Measurements from ENCODE around the gene LTO1. TPM values are rescaled to one million over a fixed set of nuclear protein-coding genes. Genes with fewer than 3 reads are reported as not detected.

The LTO1 gene
- total and polyA plus RNA-seq, 2 of the 13 experiments (the other 11 are each of a cell fraction or from before 2014, with no cell fraction given) = 11.8 to 15.0 TPM

- Histone ChIP-seq H3K27ac (ENCODE audit: extremely low read length, insufficient read depth, low read length) (no peak overlapping the region), H3K79me2 (ENCODE audit: insufficient read depth, low read length) (no peaks in the 10 kb centered on the region), H3K9me3 (ENCODE audit: low read length) (no peaks in the 10 kb centered on the region), H3K4me3 (replicated peaks in 1 of 3; ENCODE audit: insufficient read depth in 1 of 3, low read depth in 2 of 3, low read length in 3 of 3) (no peak overlapping the region), H3K4me2 (ENCODE audit: low read depth, low read length) (no peak overlapping the region), H3K4me1 (ENCODE audit: insufficient read depth, low read length) (peaks cover 55% of the 10 kb centered on the region), H3K36me3 (replicated peaks in 1 of 2; ENCODE audit: control insufficient read depth in 1 of 2, insufficient read depth in 2 of 2, low read length in 2 of 2) (peaks cover 1 to 7% of the 10 kb centered on the region in 2 experiments; a peak in 2 of 5 replicates), H2AFZ (ENCODE audit: low read length) (no peak overlapping the region), H3K27me3 (ENCODE audit: control insufficient read depth in 1 of 2, insufficient read depth in 2 of 2, low read length in 2 of 2) (no peaks in the 10 kb centered on the region), H4K20me1 (ENCODE audit: insufficient read depth, low read length) (no peaks in the 10 kb centered on the region), H3K9ac (ENCODE audit: insufficient read depth, low read depth, low read length) (no peak overlapping the region)
- DNase-seq (ENCODE audit: low spot score) (no peak), ATAC-seq (no peak), FAIRE-seq (no peak)
- ChIA-PET POLR2A (interaction anchor here (8.9 kb wide), 1 partner anchor 9 kb away, joined by 128 read pairs; no protein-coding TSS in a partner anchor), CTCF (ENCODE audit: low intra/inter-chr PET ratio, low total read pairs) (no interaction called here)
- no TSS peak for BruUV-seq (replicated peaks)
- in situ Hi-C loops (cut with HindIII; ENCODE audit: extremely low pct_ligation_motif_present, low pct_unique_long_range_greater_than_20kb) (no loop called here), intact Hi-C loops (cut with micrococcal nuclease; ENCODE audit: unreplicated experiment) (no loop called here)
- WGBS (ENCODE audit: low lambda C conversion rate) = 87% methylated on average over 14 of the region's 14 CpGs
- TF ChIP-seq NCOR1 (IDR thresholded peaks at IDR 0.05; ENCODE audit: borderline replicate concordance, low read length) (no peak), XBP1 (CRISPR knock-in tag; IDR thresholded peaks at IDR 0.05) (no peak), AKAP8 (CRISPR knock-in tag; IDR thresholded peaks at IDR 0.05) (no peak), ZNF615 (CRISPR knock-in tag; IDR thresholded peaks at IDR 0.05; ENCODE audit: borderline replicate concordance) (no peak), SNAPC2 (CRISPR knock-in tag; IDR thresholded peaks at IDR 0.05) (no peak), ZBTB33 (CRISPR knock-in tag; IDR thresholded peaks at IDR 0.05) (no peak)
Observed at GRCh38 chr11:69666261-69666660, 8.9 kb downstream of the LTO1 start.

- DNase-seq (ENCODE audit: low spot score) = no peak
- Histone ChIP-seq H3K27me3 (ENCODE audit: control insufficient read depth in 1 of 2, insufficient read depth in 2 of 2, low read length in 2 of 2) (no peaks in the 10 kb centered on the region), H3K4me2 (ENCODE audit: low read depth, low read length) (no peak overlapping the region), H4K20me1 (ENCODE audit: insufficient read depth, low read length) (no peaks in the 10 kb centered on the region), H2AFZ (ENCODE audit: low read length) (no peak overlapping the region), H3K9me3 (ENCODE audit: low read length) (no peaks in the 10 kb centered on the region), H3K9ac (ENCODE audit: insufficient read depth, low read depth, low read length) (no peak overlapping the region), H3K27ac (ENCODE audit: extremely low read length, insufficient read depth, low read length) (no peak overlapping the region), H3K79me2 (ENCODE audit: insufficient read depth, low read length) (no peaks in the 10 kb centered on the region), H3K4me1 (ENCODE audit: insufficient read depth, low read length) (peaks cover 58% of the 10 kb centered on the region), H3K4me3 (replicated peaks in 1 of 3; ENCODE audit: insufficient read depth in 1 of 3, low read depth in 2 of 3, low read length in 3 of 3) (no peak overlapping the region), H3K36me3 (replicated peaks in 1 of 2; ENCODE audit: control insufficient read depth in 1 of 2, insufficient read depth in 2 of 2, low read length in 2 of 2) (peaks cover 0 to 5% of the 10 kb centered on the region in 2 experiments; a peak in 1 of 5 replicates)
- BruUV-seq (replicated peaks) = no TSS peak
- no peak for FAIRE-seq
- intact Hi-C loops (cut with micrococcal nuclease; ENCODE audit: unreplicated experiment) = no loop called here
- no peak for ATAC-seq
- ChIA-PET POLR2A (interaction anchor here (8.9 kb wide), 1 partner anchor 8 kb away, joined by 128 read pairs; no protein-coding TSS in a partner anchor), CTCF (ENCODE audit: low intra/inter-chr PET ratio, low total read pairs) (no interaction called here)
- in situ Hi-C loops (cut with HindIII; ENCODE audit: extremely low pct_ligation_motif_present, low pct_unique_long_range_greater_than_20kb) = no loop called here
- WGBS (ENCODE audit: low lambda C conversion rate) = 94% methylated on average over 11 of the region's 11 CpGs
- no peak for TF ChIP-seq ARNTL (CRISPR knock-in tag; IDR thresholded peaks at IDR 0.05)
- TF ChIP-seq ATF2 (CRISPR knock-in tag; IDR thresholded peaks at IDR 0.05) = no peak
- TF ChIP-seq ZBTB34 (CRISPR knock-in tag; IDR thresholded peaks at IDR 0.05) = no peak
- TF ChIP-seq HNF4G (IDR thresholded peaks at IDR 0.05; ENCODE audit: borderline replicate concordance, low read depth, low read length) = no peak
- TF ChIP-seq HNF4G (CRISPR knock-in tag; IDR thresholded peaks at IDR 0.05; ENCODE audit: borderline replicate concordance, low read depth) = no peak
- no peak for TF ChIP-seq ATF3 (CRISPR knock-in tag; IDR thresholded peaks at IDR 0.05)
- no peak for TF ChIP-seq HNRNPUL1 (IDR thresholded peaks at IDR 0.05; ENCODE audit: low read depth, low read length)
- no peak for TF ChIP-seq FOXC1 (CRISPR knock-in tag; IDR thresholded peaks at IDR 0.05; ENCODE audit: borderline replicate concordance)
Observed at GRCh38 chr11:69665669-69666068, 9.5 kb downstream of the LTO1 start.

All from HepG2 (cell line).